NT2/D1 (cell line): ENCODE measurements around the gene PTPRF.

Experiments
- DNase-seq: peaks from one replicate; pipeline ENCODE4 v3.0.0-alpha.2; 2011; ENCODE audit warnings: low read depth, low spot score
- H3K27me3 ChIP-seq: 2 replicates; pipeline ENCODE4 v1.6.0; 2011; ENCODE audit warnings: mild to moderate bottlenecking; ENCODE audit not compliant: insufficient read length, insufficient read depth
- H3K36me3 ChIP-seq: 2 replicates; pipeline ENCODE4 v1.6.1; 2011; ENCODE audit warnings: mild to moderate bottlenecking, low read length, mixed read lengths; ENCODE audit not compliant: insufficient read depth, insufficient read length
- H3K4me1 ChIP-seq: 2 replicates; pipeline ENCODE4 v1.5.1; 2011; ENCODE audit not compliant: insufficient read depth, insufficient read length
- H3K4me3 ChIP-seq: 2 replicates; pipeline ENCODE4 v1.5.1; 2011; ENCODE audit warnings: low read depth; ENCODE audit not compliant: insufficient read length
- H3K9ac ChIP-seq: 2 replicates; pipeline ENCODE4 v1.6.0; 2011; ENCODE audit warnings: low read depth; ENCODE audit not compliant: insufficient read length
- H3K9me3 ChIP-seq: 2 replicates; pipeline ENCODE4 v1.5.1; 2011; ENCODE audit warnings: mild to moderate bottlenecking, low read length; ENCODE audit not compliant: insufficient read depth
- SUZ12 ChIP-seq: IDR thresholded peaks from 2 replicates; pipeline ENCODE4 v1.6.1; 2011; ENCODE audit not compliant: insufficient read length, insufficient read depth; ENCODE audit errors: extremely low read depth
- YY1 ChIP-seq: IDR thresholded peaks from 2 replicates; pipeline ENCODE4 v1.6.1; 2011; ENCODE audit not compliant: insufficient read length, insufficient read depth
- ZNF274 ChIP-seq: IDR thresholded peaks from 2 replicates; pipeline ENCODE4 v1.6.1; 2011; ENCODE audit warnings: mild to moderate bottlenecking, low read depth, low read length

The PTPRF gene

GRCh38 chr1:43651902-43652301 lies 121.2 kb downstream of the PTPRF start:
- H3K4me3 ChIP-seq = peak overlapping the region; percentile 99
- peaks cover 39% of the 10 kb centered on the region for H3K36me3 ChIP-seq
- no peaks in the 10 kb centered on the region for H3K27me3 ChIP-seq
- H3K9ac ChIP-seq = peak overlapping the region; percentile 99
- H3K9me3 ChIP-seq = no peaks in the 10 kb centered on the region
- TF ChIP-seq ZNF274 = no peak
- TF ChIP-seq YY1 = no peak
- TF ChIP-seq SUZ12 = no peak
- H3K4me1 ChIP-seq = peaks cover 6% of the 10 kb centered on the region
- no peak for DNase-seq

DNA sequence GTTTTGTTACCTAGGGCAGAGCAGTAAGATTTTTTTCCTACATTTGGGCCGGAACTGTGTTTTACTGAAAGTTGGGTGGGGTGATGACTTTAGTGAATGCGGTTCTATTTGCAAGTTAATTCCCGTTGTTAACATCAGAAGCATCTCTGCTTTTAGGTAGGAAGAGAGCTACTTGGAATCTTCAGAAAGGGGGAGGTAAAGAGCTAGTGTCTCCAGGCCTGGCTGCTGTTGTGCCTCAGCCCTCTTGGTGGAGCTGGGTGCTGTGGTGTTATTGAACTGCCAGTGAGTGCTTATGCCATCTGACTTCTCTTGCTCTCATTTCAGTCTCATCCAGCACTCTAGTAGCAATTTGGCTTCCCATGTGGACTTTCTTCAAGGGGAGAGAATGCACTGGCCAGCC lies 122.7 kb downstream of the PTPRF start:
- peak; percentile 87 for DNase-seq
- H3K4me1 ChIP-seq = peaks cover 6% of the 10 kb centered on the region
- H3K4me3 ChIP-seq = no peak overlapping the region
- no peaks in the 10 kb centered on the region for H3K9me3 ChIP-seq
- H3K9ac ChIP-seq = peak overlapping the region; percentile 61
- no peak for TF ChIP-seq SUZ12
- no peak for TF ChIP-seq YY1
- no peak for TF ChIP-seq ZNF274
- H3K36me3 ChIP-seq = peaks cover 49% of the 10 kb centered on the region
- no peaks in the 10 kb centered on the region for H3K27me3 ChIP-seq

GRCh38 chr1:43653893-43654292 lies 123.2 kb downstream of the PTPRF start:
- H3K27me3 ChIP-seq = no peaks in the 10 kb centered on the region
- H3K36me3 ChIP-seq = peaks cover 54% of the 10 kb centered on the region
- peaks cover 6% of the 10 kb centered on the region for H3K4me1 ChIP-seq
- DNase-seq = no peak
- H3K9ac ChIP-seq = peak overlapping the region; percentile 61
- H3K9me3 ChIP-seq = no peaks in the 10 kb centered on the region
- no peak overlapping the region for H3K4me3 ChIP-seq
- no peak for TF ChIP-seq YY1
- TF ChIP-seq SUZ12 = no peak
- TF ChIP-seq ZNF274 = no peak

GRCh38 chr1:43655953-43656352 lies 125.3 kb downstream of the PTPRF start:
- Histone ChIP-seq H3K4me1 (peaks cover 13% of the 10 kb centered on the region), H3K9me3 (no peaks in the 10 kb centered on the region), H3K36me3 (peaks cover 74% of the 10 kb centered on the region), H3K4me3 (no peak overlapping the region), H3K9ac (no peak overlapping the region), H3K27me3 (no peaks in the 10 kb centered on the region)
- TF ChIP-seq SUZ12 (no peak), ZNF274 (no peak), YY1 (no peak)
- DNase-seq = no peak

DNA sequence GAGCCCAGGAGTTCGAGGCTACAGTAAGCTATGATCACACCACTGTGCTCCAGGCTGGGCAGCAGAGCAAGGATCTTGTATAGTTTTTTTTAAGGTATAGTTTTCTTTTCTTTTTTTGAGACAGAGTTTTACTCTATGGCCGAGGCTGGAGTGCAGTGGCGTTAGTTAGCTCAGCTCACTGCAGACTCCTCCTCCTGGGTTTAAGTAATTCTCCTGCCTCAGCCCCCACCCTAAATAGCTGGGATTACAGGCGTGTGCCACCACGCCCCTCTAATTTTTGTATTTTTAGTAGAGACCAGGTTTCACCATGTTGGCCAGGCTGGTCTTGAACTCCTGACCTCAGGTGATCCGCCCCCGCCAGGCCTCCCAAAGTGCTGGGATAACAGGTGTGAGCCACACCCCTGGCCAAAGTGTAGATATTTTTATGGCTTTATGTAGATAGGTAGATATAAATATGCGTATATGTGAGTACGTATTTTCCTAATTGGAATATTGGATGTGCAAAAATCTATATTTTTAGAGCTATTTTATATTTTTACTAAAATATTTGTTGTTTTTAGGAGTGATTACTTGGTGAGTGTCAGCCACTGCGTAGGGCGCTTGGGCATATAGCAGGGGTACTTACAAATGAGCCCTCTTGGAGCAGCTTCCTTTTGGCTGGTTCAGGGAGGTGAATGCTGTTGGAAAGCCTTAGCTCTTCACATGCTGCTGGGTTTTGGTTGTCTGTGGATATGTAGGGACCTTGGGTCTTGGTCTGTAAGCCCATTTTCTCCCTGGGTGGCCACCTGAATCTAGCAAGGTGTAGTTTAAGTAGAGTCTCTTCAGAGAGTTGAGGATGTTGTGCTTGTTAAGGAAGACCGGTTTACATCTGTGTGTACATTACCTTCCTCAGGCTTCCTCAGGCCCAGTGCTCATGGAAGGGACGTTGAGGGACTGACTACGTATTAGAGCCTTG lies 128.8 kb downstream of the PTPRF start:
- Histone ChIP-seq H3K27me3 (no peaks in the 10 kb centered on the region), H3K9me3 (no peaks in the 10 kb centered on the region), H3K9ac (peak overlapping the region; percentile 22), H3K36me3 (peaks cover 94% of the 10 kb centered on the region), H3K4me1 (peaks cover 7% of the 10 kb centered on the region), H3K4me3 (no peak overlapping the region)
- TF ChIP-seq ZNF274 = no peak
- no peak for TF ChIP-seq SUZ12
- TF ChIP-seq YY1 = no peak
- DNase-seq = no peak

DNA sequence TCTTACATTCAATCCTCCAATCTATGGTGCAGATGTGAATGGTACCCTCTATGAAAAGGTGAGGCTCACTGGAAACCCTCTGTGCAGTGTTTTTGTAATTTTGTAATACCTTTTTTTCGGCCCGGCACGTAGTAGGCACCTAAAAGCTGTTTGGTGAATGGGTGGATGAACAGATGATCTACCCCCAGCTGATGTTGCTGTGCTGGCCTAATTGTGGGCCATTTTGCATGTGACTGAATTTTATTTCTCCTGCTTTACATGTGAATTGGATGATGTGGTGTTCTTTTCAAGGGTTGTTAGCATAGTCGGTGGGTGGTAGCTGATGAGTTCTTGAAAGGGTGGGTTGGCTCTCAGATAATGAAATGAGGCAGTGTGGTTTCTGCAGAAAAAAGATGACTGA lies 129.7 kb downstream of the PTPRF start:
- Histone ChIP-seq H3K9me3 (no peaks in the 10 kb centered on the region), H3K4me3 (no peak overlapping the region), H3K4me1 (peaks cover 7% of the 10 kb centered on the region), H3K27me3 (no peaks in the 10 kb centered on the region), H3K36me3 (peaks cover 94% of the 10 kb centered on the region), H3K9ac (no peak overlapping the region)
- TF ChIP-seq ZNF274 (no peak), YY1 (no peak), SUZ12 (no peak)
- peak; percentile 96 for DNase-seq

DNA sequence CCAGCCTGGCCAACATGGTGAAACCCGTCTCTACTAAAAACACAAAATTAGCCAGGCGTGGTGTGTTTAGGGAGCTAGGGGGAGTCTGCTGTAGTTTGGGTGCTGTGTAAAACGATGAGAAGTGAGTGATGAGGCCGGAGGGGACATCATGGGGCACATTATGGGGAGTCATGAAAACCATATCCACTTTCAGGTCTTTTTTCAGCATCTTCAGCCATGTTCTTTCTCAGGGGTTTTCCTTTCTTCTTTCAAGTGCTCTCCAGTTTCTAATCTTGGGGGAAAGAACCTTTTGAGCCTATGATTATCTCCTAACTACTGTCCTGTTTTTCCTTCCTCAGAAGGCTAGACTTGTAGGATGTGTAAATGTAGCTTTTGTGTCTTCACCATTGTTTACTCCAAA lies 133.7 kb downstream of the PTPRF start:
- no peak overlapping the region for H3K4me3 ChIP-seq
- peaks cover 99% of the 10 kb centered on the region for H3K36me3 ChIP-seq
- H3K9ac ChIP-seq = no peak overlapping the region
- H3K4me1 ChIP-seq = peaks cover 5% of the 10 kb centered on the region
- no peak for DNase-seq
- H3K27me3 ChIP-seq = no peaks in the 10 kb centered on the region
- H3K9me3 ChIP-seq = no peaks in the 10 kb centered on the region
- TF ChIP-seq YY1 = no peak
- no peak for TF ChIP-seq SUZ12
- no peak for TF ChIP-seq ZNF274

GRCh38 chr1:43666608-43667007 lies 135.9 kb downstream of the PTPRF start:
- Histone ChIP-seq H3K9me3 (no peaks in the 10 kb centered on the region), H3K27me3 (no peaks in the 10 kb centered on the region), H3K4me1 (peaks cover 4% of the 10 kb centered on the region), H3K9ac (no peak overlapping the region), H3K4me3 (no peak overlapping the region), H3K36me3 (peaks cover 97% of the 10 kb centered on the region)
- TF ChIP-seq ZNF274 = no peak
- no peak for TF ChIP-seq SUZ12
- TF ChIP-seq YY1 = no peak
- DNase-seq = no peak
